Measurements from ENCODE around the gene MT1G.

DNA sequence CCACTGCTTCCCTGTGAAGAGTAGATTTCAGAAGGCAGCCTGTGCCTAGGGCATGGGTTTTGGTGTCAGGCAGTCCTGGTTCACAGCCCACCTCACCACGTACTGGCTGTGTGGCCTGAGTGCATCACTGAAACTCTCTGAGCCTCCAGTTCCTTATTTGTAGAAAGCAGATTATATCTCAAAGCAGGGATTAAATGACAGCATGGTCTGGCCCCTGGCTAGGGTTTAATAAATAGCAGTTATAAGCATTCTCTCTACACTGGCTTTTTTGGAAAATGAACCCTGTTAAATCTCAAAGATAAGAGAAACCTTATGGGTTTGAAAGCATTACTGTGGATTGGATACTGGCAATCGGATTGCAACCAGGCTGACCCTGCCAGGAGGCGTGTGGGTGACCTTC is 38.3 kb downstream of the MT1G start:
- TF ChIP-seq TAF1 (IDR thresholded peaks at IDR 0.05; ENCODE audit: borderline replicate concordance, low read depth, low read length) (no peak), POLR2A (IDR thresholded peaks at IDR 0.05; ENCODE audit: low read depth, low read length) (no peak)
